AG08395 (cell line): ENCODE results near the gene EAPP.
"Not testable (repeated sequence)": the region's sequence is repeated elsewhere in the genome, so short reads cannot be mapped to it uniquely, and the experiment has no call there.

ENCODE experiments used
- DNase-seq: peaks from one replicate; pipeline ENCODE4 v3.0.0; 2012; ENCODE audit warnings: mixed read lengths, low spot score

EAPP gene

DNA sequence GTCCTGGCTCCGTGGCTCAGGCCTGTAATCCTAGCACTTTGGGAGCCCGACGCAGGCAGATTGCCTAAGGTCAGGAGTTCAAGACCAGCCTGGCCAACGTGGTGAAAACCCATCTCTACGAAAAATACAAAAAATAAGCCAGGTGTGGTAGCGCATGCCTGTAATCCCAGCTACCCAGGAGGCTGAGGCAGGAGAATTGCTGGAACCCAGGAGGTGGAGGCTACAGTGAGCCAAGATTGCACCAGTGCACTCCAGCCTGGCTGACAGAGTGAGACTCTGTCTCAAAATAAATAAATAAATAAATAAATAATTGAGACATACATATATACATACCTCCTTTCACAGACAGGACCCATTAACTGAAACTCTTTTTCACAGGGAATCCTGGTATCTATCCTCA lies 1.4 kb downstream of the EAPP start:
- DNase-seq, result not testable (repeated sequence)

DNA sequence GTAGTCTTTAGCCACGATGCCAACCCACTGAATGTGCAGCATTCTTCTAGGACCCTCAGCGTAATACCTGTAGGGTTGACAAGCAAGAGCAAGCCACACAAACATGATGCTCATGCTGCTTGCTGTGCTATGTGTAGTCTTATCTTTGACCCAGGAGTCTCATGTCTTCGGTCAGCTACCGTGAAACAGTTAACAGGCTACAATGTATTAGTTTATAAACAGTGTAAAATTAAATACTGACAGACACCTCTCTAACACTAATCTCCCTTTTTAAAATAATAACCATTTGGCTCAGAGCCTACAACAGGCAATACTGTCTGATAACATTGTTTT lies 1.9 kb downstream of the EAPP start:
- no peak for DNase-seq

DNA sequence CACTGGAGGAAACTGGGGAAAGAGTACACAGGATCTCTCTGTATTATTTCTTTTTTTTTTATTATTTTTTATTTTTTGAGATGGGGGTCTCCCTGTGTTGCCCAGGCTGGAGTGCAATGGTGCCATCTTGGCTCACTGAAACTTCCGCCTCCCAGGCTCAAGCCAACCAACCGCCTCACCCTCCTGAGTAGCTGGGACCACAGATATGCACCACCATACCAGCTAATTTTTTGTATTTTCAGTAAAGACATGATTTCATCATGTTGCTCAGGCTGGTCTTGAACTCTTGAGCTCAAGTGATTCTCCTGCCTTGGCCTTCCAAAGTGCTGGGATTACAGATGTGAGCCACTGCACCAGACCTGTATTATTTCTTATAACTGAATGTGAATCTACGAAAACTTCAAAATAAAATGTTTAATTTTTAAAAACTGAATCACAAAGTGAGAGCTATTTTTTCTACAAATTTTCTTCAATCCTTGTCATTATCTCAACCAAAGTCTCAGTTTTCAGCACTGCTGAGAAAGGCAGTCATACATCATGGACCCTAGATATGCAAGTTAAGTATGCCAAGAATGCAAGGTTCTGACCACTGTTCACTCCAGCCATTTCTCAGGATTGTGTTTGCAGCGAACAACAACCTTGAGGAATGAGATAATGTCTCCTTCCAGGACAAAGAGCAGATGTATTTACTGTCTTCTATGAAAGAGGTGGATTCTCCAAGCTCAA lies 2.4 kb downstream of the EAPP start:
- DNase-seq, result no peak

DNA sequence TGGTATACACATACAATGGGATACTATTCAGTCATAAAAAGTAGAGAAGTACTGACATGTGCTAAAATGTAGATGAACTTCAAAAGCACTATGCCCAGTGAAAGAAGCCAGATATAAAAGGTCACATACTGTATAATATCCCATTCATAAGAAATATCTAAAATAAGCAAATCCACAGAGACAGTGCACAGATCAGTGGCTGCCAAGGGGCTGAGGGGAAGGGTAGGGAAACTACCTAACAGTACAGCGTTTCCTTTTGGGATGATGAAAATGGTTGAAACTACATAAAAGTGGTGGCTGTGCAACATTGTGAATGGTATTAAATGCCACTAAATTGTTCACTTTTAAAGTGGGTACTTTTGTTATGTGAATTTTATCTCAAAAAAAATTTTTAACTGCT lies 11.9 kb downstream of the EAPP start:
- DNase-seq, result no peak

DNA sequence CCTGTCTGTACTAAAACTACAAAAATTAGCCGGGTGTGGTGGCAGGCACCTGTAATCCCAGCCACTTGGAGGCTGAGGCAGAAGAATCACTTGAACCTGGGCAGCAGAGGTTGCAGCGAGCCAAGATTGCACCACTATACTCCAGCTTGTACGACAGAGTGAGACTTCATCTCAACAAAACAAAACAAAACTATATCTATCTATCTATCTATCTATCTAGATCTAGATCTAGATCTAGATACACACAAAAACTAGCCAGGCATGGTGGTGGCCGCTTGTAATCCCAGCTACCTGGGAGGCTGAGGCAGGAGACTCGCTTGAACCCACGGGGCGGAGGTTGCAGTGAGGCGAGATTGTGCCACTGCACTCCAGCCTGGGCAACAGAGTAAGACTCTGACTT lies 15.3 kb downstream of the EAPP start:
- not testable (repeated sequence) for DNase-seq

DNA sequence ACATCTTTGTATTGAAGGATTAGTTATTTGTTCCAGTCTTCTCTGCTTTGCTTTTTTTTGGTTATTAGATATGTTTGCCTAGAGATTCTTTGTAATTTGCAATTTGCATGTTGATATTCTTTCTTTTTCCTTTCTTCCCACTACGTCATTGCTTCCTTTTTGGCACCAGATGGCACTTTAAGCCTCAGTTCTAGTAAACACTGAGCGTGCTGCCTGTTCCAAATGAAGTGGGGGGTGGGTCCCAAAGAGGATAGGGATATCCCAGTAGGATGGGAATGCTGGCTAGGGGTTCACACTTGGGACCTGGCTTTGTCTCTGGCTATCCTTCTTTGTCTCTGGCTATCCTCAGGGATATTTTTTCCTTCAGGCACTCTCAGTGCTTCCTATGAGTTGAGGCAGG lies 17.0 kb downstream of the EAPP start:
- DNase-seq, result no peak

DNA sequence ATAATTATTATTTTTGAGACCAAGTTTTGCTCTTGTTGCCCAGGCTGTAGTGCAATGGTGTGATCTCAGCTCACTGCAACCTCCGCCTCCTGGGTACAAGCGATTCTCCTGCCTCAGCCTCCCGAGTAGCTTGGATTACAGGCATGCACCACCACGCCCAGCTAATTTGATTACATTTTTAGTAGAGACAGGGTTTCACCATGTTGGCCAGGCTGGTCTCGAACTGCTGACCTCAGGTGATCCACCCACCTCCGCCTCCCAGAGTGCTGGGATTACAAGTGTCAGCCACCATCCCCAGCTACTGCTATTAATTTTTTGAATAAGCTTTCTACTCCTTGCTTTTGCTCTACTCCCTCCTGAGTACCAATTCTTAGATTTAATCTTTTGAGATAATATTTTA lies 18.4 kb downstream of the EAPP start:
- DNase-seq, result not testable (repeated sequence)

DNA sequence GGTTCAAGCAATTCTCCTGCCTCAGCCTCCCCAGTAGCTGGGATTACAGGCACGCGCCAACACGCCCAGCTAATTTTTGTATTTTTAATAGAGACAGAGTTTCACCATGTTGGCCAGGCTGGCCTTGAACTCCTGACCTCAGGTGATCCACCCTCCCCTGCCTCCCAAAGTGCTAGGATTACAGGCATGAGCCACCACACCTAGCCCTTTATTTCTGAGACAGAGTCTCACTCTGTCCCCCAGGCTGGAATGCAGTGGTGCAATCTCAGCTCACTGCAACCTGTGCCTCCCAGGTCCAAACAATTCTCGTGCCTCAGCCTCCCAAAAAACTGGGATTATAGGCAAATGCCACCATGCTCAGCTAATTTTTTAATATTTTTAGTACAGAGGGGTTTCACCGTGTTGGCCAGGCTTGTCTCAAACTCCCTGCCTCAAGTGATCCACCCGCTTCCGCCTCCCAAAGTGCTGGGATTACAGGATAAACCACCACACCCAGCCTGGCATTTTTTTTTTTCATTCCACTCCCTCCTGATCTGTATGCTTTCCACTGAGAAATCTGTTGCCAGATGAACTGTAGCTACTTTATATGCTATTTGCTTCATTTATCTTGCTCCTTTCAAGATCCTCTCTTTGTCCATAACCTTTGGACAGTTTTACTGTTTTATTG lies 19.1 kb downstream of the EAPP start:
- not testable (repeated sequence) for DNase-seq

DNA sequence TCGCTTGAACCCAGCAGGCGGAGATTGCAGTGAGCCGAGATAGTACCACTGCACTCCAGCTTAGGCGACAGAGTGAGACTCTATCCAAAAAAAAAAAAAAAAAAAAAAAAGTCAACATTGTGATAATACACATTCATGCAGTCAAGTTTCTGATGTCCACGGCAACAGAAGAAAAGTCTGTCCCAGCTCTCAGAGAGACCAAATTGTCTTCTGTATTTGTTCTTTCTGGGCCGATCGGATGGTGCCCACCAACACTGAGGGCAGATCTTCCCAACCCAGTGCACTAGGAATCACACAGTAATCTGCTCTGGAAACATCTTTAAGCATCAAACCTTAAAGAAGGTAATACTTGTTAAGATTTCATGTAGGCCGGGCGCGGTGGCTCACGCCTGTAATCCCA lies 31.6 kb downstream of the EAPP start:
- DNase-seq, result no peak

DNA sequence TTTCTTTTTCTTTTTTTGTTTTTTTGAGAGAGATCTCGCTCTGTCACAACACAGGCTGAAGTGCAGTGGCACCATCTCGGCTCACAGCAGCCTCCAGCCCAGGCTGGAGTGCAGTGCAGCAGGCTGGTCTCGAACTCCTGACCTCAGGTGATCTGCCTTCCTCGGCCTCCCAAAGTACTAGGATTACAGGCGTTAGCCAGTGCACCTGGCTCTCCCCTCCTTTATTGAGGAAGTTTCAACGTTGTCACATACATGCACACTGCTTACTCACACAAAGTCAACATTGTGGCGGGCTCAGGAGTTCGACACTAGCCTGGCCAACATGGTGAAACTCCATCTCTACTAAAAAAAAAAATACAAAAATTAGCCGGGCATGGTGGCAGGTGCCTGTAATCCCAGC lies 32.0 kb downstream of the EAPP start:
- no peak for DNase-seq

DNA sequence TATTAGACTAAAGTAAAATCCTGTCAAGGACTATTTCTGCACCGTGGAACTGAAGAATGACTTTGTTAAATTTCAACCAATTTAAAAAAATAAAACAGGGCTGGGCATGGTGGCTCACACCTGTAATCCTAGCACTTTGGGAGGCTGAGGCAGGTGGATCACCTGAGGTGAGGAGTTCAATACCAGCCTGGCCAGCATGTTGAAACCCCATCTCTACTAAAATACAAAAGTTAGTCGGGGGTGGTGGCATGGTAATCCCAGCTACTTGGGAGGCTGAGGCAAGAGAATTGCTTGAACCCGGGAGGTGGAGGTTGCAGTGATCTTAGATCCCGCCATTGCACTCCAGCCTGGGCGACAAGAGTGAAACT lies 34.4 kb downstream of the EAPP start:
- not testable (repeated sequence) for DNase-seq

DNA sequence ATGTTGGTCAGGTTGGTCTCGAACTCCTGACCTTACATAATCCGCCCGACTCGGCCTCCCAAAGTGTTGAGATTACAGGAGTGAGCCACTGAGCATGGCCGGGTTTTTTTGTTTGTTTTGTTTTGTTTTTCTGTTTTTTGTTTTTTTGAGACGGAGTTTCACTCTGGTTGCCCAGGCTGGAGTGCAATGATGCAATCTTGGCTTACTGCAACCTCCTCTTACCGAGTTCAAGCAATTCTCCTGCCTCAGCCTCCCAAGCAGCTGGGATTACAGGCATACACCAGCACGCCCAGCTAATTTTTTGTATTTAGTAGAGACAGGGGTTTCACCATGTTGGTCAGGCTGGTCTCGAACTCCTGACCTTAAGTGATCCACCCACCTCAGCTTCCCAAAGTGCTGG lies 35.5 kb downstream of the EAPP start:
- not testable (repeated sequence) for DNase-seq

DNA sequence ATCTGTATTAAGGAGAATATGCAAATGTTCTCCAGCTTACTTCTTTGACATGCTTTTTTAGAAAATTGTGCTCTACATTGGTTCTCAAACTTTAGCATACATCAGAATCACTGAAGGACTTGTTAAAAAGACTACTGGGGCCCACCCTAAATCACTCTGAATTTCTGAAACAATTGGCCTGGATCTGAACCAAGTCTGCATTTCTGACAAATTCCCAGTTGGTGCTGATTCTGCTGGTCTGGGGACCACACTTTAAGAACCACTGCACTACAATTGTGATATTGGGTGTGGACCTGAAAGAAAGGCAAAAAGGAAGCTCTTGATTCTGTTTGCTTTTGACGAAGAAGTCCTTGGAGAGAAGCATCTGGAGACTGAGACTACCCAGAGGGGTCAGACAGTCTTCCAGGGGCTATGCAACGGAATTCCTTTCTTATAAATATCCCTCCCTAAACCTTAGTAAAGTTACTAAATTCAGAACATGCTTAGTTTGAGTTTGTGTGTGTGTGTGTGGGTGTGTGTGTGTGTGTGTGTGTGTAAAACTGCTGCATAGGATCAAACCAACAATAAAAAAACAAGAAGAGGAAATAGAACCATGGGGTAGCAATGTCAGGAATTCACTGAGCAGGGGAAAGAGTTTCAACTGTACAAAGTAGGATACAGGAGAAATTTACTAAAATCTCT lies 36.8 kb downstream of the EAPP start:
- DNase-seq, result no peak

DNA sequence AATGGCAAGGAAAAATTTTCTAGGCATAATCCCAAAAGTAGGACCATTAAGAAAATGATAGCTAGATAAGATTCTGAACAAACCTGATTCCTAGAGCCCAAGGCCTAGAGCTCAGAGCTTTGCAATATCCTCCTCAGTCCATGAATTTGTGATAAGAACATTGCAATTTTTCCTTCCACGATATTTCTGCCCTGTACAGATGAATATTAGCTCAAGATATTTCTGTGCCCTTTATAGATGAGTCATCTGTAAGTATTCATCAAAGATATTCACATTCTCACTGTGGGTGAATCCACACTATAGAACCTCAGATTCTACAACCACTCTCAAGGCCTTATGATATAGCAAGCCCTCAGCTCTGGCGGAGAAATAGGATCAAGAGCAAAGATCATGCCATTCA lies 37.5 kb downstream of the EAPP start:
- no peak for DNase-seq

DNA sequence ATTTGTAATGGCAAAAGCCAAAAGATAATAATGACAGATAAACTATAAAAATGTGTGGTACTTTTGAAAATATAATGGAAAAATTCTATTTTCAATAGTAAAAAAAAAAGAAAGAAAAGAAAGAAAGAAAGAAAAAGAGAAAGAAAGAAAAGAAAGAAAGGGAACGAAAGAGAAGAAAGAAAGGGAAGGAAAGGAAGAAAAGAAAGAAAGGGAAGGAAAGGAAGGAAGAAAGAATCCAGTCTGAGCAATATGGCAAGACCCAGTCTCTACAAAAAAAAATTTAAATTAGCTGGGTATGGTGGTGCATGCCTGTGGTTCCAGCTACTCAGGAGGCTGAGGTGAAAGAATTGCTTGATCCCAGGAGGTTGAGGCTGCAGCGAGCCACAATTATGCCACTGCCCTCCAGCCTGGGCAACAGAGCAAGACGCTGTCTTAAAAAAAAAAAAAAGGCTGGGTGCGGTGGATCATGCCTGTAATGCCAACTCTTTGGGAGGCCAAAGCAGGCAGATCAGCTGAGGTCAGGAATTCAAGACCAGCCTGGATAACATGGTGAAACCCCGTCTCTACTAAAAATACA lies 38.4 kb downstream of the EAPP start:
- DNase-seq, result no peak

DNA sequence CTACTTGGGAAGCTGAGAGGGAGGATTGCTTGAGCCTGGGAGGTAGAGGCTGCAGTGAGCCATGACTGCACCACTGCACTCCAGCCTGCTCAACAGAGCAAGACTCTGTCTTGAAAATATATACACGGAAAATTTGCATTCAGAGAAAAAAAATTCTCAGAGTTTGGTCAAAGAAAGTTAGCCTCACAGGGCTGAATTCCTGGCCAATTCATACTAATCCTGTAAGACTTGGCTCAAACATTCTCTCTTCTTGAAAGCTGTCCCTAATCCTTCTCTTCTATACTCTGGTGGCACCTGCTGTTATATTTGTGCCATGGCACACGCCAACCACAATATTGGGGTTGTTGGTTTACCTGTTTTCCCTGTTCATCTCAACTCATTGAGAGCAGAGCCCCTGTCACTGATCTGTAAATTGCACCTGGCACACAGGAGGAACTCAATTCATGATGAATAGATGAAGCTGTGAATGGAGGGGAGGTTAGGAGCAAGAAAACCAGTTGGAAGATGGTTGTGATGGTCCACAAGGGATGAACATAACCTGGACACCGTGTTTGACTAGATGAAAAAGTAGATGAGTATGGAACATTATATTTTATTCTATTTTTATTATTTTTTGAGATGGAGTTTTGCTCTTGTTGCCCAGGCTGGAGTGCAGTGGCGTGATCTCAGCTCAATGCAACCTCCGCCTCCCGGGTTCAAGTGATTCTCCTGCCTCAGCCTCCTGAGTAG lies 40.7 kb downstream of the EAPP start:
- no peak for DNase-seq

DNA sequence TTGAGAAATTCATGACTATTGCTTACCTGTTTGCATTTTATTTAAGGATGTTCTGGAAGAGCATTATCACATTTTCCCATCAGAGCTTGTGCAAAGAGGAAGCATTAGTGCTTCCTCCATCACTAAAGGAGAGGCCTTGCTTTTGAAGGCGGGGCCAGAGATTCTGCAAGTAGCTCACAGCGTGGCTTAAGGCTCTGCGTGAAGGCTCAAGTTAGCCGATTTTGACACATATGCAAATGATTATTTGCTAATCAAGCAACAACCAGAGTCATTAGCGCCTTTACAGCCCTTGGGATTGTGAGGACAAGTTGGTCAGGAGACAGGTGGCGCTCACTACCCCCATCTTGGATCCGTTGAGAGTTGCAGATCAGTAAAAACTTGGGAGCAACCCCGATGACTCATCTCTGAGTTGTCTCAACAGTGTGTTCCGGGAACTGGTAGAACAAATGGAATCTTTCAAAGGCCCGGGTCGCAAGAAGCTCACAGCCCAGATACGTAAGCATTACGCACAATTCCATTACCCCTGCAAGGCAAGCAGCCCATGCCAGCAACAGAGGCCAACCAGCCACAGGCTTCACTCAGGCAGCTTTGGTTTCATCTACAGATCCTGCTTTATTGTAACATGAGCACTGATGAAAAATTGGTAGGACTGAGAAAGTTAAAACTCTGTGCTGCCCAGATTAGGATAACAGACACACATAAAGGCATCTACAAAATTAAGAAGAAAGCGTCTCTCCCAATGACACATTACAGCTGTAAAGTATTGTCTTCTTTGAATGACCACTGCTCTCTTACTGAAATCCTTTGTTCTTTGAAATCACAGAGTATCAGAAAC lies 42.6 kb downstream of the EAPP start:
- peak; percentile 98 for DNase-seq

DNA sequence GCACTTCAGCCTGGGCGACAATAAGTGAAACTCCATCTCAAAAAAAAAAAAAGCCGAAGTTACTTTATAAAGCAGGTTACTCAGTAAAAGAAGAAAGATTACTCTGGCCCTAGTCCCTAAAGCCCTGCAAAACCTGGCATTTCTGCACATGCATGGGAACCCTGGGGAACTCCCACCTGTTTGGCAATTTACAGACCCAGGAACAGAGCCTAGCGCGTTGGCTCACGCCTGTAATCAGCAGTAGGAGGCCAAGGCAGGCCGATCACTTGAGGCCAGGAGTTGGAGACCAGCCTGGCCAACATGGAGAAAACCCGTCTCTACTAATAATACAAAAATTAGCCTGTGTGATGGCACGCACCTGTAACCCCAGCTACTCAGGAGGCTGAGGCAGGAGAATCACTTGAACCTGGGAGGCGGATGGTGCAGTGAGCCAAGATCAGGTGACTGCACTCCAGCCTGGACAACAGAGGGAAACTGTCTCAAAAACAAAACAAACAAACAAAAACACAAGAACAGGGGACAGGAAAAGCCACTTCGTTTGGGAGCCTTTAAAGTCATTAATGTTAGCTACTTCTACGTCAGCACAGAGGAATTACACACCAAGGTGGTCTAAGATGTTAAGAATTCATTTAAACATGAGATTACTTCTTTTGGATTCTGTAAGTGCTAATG lies 43.4 kb downstream of the EAPP start:
- DNase-seq, result no peak

DNA sequence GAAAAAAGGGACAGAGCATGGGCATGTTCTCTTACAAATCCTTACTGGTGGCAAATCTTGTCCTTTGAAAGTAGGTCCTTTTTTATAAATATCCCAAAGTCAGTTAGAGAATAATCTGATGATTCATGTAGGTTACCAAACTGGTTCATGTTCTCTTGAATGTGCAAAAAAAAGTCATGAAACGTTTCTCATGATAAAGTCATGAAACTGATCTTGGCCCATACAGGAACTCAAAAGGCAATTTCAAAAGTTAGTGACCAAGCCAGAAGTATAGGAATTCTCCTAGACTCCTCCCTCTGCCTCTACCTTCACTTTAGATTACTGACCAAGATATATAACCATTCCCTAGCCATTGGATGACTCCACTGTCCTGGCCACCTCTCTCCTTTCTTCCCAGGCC lies 50.2 kb downstream of the EAPP start:
- no peak for DNase-seq

DNA sequence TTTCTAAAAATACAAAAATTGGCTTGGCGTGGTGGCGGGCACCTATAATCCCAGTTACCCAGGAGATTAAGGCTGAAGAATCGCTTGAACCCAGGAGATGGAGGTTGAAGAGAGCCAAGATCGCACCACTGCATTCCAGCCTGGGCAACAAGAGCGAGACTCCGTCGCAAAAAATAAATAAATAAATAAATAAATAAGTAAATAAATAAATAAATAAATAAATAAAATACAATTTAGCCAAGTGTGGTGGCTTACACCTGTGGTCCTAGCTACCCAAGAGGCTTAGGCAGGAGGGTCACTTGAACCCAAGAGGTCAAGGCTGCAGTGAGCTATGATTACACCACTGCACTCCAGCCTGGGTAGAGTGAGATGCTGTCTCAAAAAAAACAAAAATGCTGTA lies 51.0 kb downstream of the EAPP start:
- DNase-seq, result no peak

DNA sequence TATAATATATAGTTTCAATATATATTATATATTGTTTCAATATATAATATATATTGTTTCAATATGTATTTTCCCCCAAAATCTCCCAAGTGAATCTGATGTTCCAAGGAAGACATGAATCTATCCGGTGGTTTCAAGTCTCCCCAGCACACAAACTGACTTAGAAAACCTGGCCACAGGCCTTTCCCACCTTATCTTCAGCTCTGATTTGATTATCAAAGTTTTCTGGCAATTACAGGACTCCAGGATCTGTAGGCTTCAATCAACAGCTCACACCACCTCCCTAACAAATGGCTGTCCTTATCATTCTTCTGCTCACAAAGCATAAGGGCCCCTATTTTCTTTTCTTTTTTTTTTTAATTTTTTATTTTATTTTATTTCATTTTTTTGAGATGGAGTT lies 54.8 kb downstream of the EAPP start:
- no peak for DNase-seq
